B cell (primary cell): ENCODE results near the gene WNT11.

ENCODE experiments used
- EZH2 ChIP-seq: IDR thresholded peaks from 2 replicates; pipeline ENCODE4 v1.6.1; 2012; ENCODE audit warnings: borderline replicate concordance, low read depth, mild to moderate bottlenecking, moderate library complexity, low read length; ENCODE audit not compliant: insufficient read depth, poor library complexity, severe bottlenecking
- TF ChIP-seq, protein P1 (sequence below): fragments of 200-600 bp; IDR thresholded peaks from one replicate; pipeline ENCODE4 v1.8.0; 2022; ENCODE audit warnings: antibody characterized with exemption, mild to moderate bottlenecking

DNA sequence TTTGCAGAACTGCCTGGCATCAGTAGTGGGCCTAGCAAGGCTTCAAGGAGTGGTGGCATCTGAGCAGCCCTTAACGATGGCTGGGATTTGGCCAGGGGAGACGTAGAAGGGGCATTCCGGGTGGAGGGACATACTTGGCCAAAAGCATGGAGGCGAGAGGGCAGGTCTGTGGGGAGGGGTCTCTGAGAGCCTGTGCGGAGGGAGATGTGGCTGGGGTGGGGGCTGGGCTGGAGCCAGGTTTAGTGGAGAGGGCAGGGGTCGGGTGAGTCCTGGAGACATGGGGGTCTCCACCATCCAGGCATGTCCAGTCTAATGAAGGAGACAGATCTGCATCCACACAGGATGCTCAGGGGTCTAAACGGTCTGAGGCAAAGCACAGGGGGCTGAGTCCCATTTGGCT lies 34.4 kb upstream of the WNT11 start:
- TF ChIP-seq, protein P1, sequence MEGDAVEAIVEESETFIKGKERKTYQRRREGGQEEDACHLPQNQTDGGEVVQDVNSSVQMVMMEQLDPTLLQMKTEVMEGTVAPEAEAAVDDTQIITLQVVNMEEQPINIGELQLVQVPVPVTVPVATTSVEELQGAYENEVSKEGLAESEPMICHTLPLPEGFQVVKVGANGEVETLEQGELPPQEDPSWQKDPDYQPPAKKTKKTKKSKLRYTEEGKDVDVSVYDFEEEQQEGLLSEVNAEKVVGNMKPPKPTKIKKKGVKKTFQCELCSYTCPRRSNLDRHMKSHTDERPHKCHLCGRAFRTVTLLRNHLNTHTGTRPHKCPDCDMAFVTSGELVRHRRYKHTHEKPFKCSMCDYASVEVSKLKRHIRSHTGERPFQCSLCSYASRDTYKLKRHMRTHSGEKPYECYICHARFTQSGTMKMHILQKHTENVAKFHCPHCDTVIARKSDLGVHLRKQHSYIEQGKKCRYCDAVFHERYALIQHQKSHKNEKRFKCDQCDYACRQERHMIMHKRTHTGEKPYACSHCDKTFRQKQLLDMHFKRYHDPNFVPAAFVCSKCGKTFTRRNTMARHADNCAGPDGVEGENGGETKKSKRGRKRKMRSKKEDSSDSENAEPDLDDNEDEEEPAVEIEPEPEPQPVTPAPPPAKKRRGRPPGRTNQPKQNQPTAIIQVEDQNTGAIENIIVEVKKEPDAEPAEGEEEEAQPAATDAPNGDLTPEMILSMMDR: no peak
- TF ChIP-seq EZH2: no peak
